Measurements from ENCODE around the gene ALDH3A2.

- TF ChIP-seq GABPA (IDR thresholded peaks at IDR 0.05 in 1 of 2, conservative IDR thresholded peaks at IDR 0.05 in 1 of 2) (no peak), CTCF (IDR thresholded peaks at IDR 0.05; ENCODE audit: low read depth, low read length, missing input control) (no peak), REST (IDR thresholded peaks at IDR 0.05) (no peak), RXRA (IDR thresholded peaks at IDR 0.05) (no peak), ATF3 (IDR thresholded peaks at IDR 0.05) (no peak), FOXA2 (IDR thresholded peaks at IDR 0.05) (no peak), YY1 (IDR thresholded peaks at IDR 0.05) (no peak), JUND (IDR thresholded peaks at IDR 0.05) (no peak), FOXA1 (IDR thresholded peaks at IDR 0.05) (no peak), HNF4G (IDR thresholded peaks at IDR 0.05) (no peak), RAD21 (IDR thresholded peaks at IDR 0.05) (no peak), ZBTB33 (IDR thresholded peaks at IDR 0.05) (no peak)
Observed at GRCh38 chr17:19712436-19713004, 64.0 kb downstream of the ALDH3A2 start.

Data from liver (tissue), 3 donors.